Esophagus squamous epithelium (tissue), 4 donors: ENCODE data around the gene TIMM22.

Source experiments
- POLR2A ChIP-seq, 4 donors: fragments of 450-650 bp; IDR thresholded peaks; one replicate each; pipeline ENCODE4 v1.6.1; 2017; ENCODE audit warnings: antibody characterized with exemption in 4 of 4, mild to moderate bottlenecking in 4 of 4, moderate library complexity in 3 of 4
- TF ChIP-seq, protein P1 (sequence below), 6 experiments: fragments of 450-650 bp in 4 of 6; fragments of 200-600 bp in 2 of 6; sonication (generic) in 2 of 6; IDR thresholded peaks; one replicate each; pipeline ENCODE4 v1.5.1; 2016 to 2019; ENCODE audit warnings: antibody characterized with exemption in 6 of 6, mild to moderate bottlenecking in 4 of 6, moderate library complexity in 4 of 6

DNA sequence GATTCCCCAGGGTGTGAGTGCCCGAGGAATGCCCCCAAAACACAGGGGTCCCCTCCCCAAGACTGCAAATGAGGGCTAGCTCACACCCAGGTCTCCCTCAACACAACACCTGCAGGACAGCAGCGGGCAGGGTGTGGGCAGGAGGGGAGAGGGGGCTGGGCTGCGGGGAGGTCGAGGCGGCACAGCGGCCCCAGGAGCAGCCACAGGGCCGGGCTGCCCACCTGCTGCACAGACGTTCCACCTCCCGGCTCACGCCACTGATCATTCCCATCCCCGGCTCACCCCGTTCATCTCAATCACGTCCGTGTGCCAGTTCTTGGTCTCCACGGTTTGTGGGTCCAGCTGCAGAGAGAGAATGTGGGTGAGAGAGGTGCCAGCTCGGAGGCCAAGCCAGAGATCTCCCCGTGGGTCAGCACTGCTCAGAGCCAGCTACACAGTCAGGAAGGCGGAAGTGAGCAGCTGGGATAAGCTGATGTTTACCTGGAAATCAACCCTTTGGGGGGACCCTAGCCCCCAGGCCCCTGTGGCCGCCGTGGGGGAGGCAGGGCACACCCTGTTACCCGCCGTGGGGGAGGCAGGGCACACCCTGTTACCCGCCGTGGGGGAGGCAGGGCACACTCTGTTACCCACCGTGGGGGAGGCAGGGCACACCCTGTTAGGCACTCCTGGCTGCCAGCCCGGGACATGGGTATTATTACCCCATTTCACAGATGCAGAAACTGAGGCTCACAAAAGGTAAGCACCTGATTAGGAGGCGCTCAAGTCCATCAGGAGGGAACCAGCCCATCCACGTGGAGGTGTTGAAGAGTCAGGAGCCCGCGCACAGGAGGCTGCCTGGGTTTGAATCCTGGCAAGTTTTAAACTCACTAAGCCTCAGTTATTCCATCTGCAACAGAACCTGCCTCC lies 16.1 kb downstream of the TIMM22 start:
- no peak for TF ChIP-seq POLR2A (IDR thresholded peaks at IDR 0.05)
- TF ChIP-seq, protein P1, sequence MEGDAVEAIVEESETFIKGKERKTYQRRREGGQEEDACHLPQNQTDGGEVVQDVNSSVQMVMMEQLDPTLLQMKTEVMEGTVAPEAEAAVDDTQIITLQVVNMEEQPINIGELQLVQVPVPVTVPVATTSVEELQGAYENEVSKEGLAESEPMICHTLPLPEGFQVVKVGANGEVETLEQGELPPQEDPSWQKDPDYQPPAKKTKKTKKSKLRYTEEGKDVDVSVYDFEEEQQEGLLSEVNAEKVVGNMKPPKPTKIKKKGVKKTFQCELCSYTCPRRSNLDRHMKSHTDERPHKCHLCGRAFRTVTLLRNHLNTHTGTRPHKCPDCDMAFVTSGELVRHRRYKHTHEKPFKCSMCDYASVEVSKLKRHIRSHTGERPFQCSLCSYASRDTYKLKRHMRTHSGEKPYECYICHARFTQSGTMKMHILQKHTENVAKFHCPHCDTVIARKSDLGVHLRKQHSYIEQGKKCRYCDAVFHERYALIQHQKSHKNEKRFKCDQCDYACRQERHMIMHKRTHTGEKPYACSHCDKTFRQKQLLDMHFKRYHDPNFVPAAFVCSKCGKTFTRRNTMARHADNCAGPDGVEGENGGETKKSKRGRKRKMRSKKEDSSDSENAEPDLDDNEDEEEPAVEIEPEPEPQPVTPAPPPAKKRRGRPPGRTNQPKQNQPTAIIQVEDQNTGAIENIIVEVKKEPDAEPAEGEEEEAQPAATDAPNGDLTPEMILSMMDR (IDR thresholded peaks at IDR 0.05), result no peak
